PFSK-1 (cell line): ENCODE measurements around the gene PIK3AP1.

ENCODE experiments used
- POLR2AphosphoS5 ChIP-seq: IDR thresholded peaks from 2 replicates; pipeline ENCODE4 v1.6.1; 2012; ENCODE audit warnings: low read depth, mild to moderate bottlenecking, control low read depth, low read length, moderate library complexity
- SIN3A ChIP-seq: IDR thresholded peaks from 2 replicates; pipeline ENCODE4 v1.6.1; 2012; ENCODE audit warnings: mild to moderate bottlenecking, low read length, moderate library complexity, borderline replicate concordance; ENCODE audit not compliant: insufficient read depth
- TAF1 ChIP-seq: IDR thresholded peaks from 2 replicates; pipeline ENCODE4 v1.6.1; 2012; ENCODE audit warnings: low read length, control low read depth, borderline replicate concordance; ENCODE audit not compliant: insufficient read depth
- TF ChIP-seq, protein P1 (sequence below), 2 experiments: IDR thresholded peaks; 2 replicates each; pipeline versions ENCODE4 v1.6.1 to v1.8.0; 2011 to 2012; ENCODE audit warnings: low read depth in 2 of 2, low read length in 2 of 2, control low read depth in 1 of 2, inconsistent platforms in 1 of 2, mild to moderate bottlenecking in 1 of 2, moderate library complexity in 1 of 2; ENCODE audit not compliant: insufficient read depth in 1 of 2

DNA sequence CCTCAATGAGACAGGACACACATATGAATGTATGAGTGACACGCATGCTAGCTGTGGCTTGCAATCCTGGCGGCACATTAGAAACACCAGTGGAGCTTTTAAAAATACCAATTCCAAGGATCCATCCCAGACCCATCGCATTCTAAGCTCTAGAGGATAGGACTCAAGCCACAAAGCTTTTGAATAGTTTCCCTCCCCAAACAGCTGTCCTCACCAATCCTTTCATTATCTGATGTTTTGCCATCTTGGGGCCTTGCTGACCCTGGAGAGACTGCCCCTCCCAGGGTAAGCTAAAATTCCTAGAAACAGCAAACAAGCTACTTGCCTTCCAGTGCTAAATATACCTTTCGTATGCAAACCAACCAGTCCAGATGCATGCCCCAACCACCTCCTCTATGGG, 124.6 kb downstream of the PIK3AP1 start:
- TF ChIP-seq, protein P1, sequence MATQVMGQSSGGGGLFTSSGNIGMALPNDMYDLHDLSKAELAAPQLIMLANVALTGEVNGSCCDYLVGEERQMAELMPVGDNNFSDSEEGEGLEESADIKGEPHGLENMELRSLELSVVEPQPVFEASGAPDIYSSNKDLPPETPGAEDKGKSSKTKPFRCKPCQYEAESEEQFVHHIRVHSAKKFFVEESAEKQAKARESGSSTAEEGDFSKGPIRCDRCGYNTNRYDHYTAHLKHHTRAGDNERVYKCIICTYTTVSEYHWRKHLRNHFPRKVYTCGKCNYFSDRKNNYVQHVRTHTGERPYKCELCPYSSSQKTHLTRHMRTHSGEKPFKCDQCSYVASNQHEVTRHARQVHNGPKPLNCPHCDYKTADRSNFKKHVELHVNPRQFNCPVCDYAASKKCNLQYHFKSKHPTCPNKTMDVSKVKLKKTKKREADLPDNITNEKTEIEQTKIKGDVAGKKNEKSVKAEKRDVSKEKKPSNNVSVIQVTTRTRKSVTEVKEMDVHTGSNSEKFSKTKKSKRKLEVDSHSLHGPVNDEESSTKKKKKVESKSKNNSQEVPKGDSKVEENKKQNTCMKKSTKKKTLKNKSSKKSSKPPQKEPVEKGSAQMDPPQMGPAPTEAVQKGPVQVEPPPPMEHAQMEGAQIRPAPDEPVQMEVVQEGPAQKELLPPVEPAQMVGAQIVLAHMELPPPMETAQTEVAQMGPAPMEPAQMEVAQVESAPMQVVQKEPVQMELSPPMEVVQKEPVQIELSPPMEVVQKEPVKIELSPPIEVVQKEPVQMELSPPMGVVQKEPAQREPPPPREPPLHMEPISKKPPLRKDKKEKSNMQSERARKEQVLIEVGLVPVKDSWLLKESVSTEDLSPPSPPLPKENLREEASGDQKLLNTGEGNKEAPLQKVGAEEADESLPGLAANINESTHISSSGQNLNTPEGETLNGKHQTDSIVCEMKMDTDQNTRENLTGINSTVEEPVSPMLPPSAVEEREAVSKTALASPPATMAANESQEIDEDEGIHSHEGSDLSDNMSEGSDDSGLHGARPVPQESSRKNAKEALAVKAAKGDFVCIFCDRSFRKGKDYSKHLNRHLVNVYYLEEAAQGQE (IDR thresholded peaks at IDR 0.05; ENCODE audit: insufficient read depth in 1 of 2, low read depth in 2 of 2, low read length in 2 of 2) = no peak
- TF ChIP-seq SIN3A (no peak), TAF1 (no peak), POLR2AphosphoS5 (no peak)
